AG04449 (cell line): ENCODE results near the gene GLI1.
"Not testable (repeated sequence)": the region's sequence is repeated elsewhere in the genome, so short reads cannot be mapped to it uniquely, and the experiment has no call there.

Source experiments
- CTCF ChIA-PET: fragments of 350-600 bp; formaldehyde crosslinking; extraction: SDS; loops from one replicate; lab custom pipeline; 2021; ENCODE audit warnings: antibody characterized with exemption; lab: Yijun Ruan, JAX
- POLR2A ChIA-PET: fragments of 400-600, 350-600 bp; formaldehyde crosslinking; extraction: SDS; loops from one replicate; lab custom pipeline; 2020; ENCODE audit warnings: antibody characterized with exemption, inconsistent platforms; lab: Yijun Ruan, JAX
- DNase-seq: peaks from one replicate; pipeline ENCODE4 v3.0.0-alpha.2; 2010; ENCODE audit warnings: low read depth, low spot score
- H3K4me3 ChIP-seq: 2 replicates; pipeline ENCODE4 v1.5.1; 2011; ENCODE audit warnings: low read depth, mild to moderate bottlenecking, control low read depth, low read length
- TF ChIP-seq, protein P1 (sequence below): IDR thresholded peaks from one replicate; pipeline ENCODE4 v1.5.1; 2011; ENCODE audit warnings: mild to moderate bottlenecking, moderate library complexity, low read length, control low read depth, inconsistent platforms; ENCODE audit not compliant: insufficient read depth; ENCODE audit errors: missing control alignments

The GLI1 gene

GRCh38 chr12:57419495-57419894 is 40.1 kb upstream of the GLI1 start:
- POLR2A ChIA-PET: no interaction called here
- TF ChIP-seq, protein P1, sequence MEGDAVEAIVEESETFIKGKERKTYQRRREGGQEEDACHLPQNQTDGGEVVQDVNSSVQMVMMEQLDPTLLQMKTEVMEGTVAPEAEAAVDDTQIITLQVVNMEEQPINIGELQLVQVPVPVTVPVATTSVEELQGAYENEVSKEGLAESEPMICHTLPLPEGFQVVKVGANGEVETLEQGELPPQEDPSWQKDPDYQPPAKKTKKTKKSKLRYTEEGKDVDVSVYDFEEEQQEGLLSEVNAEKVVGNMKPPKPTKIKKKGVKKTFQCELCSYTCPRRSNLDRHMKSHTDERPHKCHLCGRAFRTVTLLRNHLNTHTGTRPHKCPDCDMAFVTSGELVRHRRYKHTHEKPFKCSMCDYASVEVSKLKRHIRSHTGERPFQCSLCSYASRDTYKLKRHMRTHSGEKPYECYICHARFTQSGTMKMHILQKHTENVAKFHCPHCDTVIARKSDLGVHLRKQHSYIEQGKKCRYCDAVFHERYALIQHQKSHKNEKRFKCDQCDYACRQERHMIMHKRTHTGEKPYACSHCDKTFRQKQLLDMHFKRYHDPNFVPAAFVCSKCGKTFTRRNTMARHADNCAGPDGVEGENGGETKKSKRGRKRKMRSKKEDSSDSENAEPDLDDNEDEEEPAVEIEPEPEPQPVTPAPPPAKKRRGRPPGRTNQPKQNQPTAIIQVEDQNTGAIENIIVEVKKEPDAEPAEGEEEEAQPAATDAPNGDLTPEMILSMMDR: no peak
- CTCF ChIA-PET: interaction anchor here (1.1 kb wide), 1 partner anchor 11 kb away, joined by 5 read pairs; no protein-coding TSS in a partner anchor

GRCh38 chr12:57420482-57420881 is 39.1 kb upstream of the GLI1 start:
- no peak for DNase-seq
- no peak overlapping the region for H3K4me3 ChIP-seq
- CTCF ChIA-PET: interaction anchor here (0.7 to 1.5 kb wide), 2 partner anchors 9 to 38 kb away, joined by 3 to 4 read pairs; no protein-coding TSS in a partner anchor
- POLR2A ChIA-PET: no interaction called here
- TF ChIP-seq, protein P1: no peak

More at GRCh38 chr12:57419495-57419894, 40.1 kb upstream of the GLI1 start:
- H3K4me3 ChIP-seq: no peak overlapping the region
- no peak for DNase-seq

DNA sequence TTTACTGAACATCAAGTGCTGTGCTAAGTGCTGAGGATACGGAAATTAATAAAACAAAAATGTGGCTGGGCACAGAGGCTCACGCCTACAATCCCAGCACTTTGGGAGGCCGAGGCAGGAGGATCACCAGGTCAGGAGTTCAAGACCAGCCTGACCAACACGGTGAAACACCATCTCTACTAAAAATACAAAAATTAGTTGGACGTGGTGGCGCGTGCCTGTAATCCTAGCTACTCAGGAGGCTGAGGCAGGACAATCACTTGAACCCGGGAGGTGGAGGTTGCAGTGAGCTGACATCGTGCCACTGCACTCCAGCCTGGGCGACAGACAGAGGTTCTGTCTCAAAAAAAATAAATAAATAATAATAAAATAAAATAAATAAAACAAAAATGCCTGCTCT is 32.6 kb upstream of the GLI1 start:
- CTCF ChIA-PET: interaction anchor here (2.7 kb wide), 1 partner anchor 26 kb away, joined by 14 read pairs; no protein-coding TSS in a partner anchor
- H3K4me3 ChIP-seq, DNase-seq, POLR2A ChIA-PET: not testable (repeated sequence)

- H3K4me3 ChIP-seq: no peak overlapping the region
- TF ChIP-seq, protein P1: no peak
- DNase-seq: no peak
- ChIA-PET POLR2A (no interaction called here), CTCF (interaction anchor here (0.6 to 2.7 kb wide), 6 partner anchors 8 to 120 kb away, joined by 3 to 14 read pairs (median 4); no protein-coding TSS in a partner anchor)
Measured at GRCh38 chr12:57428965-57429364, 30.6 kb upstream of the GLI1 start.

GRCh38 chr12:57429473-57430111 is 30.0 kb upstream of the GLI1 start:
- DNase-seq: no peak
- POLR2A ChIA-PET: interaction anchor here (0.7 to 1.1 kb wide), 2 partner anchors 23 to 1716 kb away, joined by 3 to 5 read pairs; no protein-coding TSS in a partner anchor
- peak overlapping the region; percentile 65 for H3K4me3 ChIP-seq
- CTCF ChIA-PET: interaction anchor here (0.6 to 2.7 kb wide), 13 partner anchors 9 to 152 kb away, joined by 3 to 14 read pairs (median 4); partner anchors contain the start of gene INHBE
- TF ChIP-seq, protein P1: no peak

DNA sequence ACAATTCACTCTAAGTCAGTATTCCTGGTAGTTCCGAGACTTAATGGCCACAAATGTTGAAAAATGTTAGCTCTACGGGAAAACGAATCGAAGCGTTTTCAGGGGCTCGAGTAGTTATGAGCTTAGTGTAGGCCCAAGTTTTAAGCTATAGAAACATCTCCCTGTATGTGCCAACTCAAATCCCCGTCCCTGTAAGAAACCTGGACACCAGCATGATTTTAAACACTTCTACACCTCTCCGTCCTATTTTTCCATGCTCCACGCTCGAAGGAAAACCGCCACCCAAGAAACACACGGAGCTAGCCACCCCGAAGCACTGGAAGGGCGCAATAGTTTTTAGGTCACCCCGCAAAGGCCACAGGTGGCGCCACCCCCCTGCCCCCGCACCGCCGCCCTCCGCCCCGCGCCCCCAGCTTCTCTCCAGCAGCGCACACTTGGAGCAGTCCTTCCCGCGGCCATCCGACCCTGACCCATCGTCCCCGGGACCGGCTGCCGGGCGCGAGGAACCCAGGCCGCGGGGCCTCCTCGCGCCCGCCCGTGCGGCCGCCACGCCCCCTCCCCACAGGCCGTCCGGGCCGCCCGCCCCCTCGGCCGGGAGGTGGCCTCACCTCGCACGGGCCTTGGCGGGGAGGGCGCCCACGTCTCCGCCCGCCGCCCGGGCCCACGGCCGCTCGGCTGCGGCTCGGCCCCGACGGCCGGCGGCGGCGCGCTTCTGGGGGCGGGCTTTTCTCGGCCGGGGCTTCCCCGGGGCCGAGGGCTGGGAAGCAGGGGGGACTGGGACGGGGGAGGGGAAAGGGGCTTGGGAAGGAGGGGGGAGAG is 29.3 kb upstream of the GLI1 start:
- H3K4me3 ChIP-seq: peak overlapping the region; percentile 65
- CTCF ChIA-PET: interaction anchor here (0.7 to 1.5 kb wide), 11 partner anchors 9 to 153 kb away, joined by 3 to 5 read pairs (median 4); partner anchors contain the start of gene INHBE
- TF ChIP-seq, protein P1: no peak
- no peak for DNase-seq
- POLR2A ChIA-PET: interaction anchor here (0.7 to 1.1 kb wide), 2 partner anchors 22 to 1717 kb away, joined by 3 to 5 read pairs; no protein-coding TSS in a partner anchor
